HG03521 (cell line): ENCODE measurements around the gene REC8.

ENCODE experiments used
- ATAC-seq: cut with Tn5 transposase; IDR thresholded peaks from one replicate; pipeline ENCODE4 v1.9.1; 2021; ENCODE audit warnings: mild to moderate bottlenecking, moderate library complexity; ENCODE audit not compliant: unreplicated experiment

The REC8 gene, protein sequence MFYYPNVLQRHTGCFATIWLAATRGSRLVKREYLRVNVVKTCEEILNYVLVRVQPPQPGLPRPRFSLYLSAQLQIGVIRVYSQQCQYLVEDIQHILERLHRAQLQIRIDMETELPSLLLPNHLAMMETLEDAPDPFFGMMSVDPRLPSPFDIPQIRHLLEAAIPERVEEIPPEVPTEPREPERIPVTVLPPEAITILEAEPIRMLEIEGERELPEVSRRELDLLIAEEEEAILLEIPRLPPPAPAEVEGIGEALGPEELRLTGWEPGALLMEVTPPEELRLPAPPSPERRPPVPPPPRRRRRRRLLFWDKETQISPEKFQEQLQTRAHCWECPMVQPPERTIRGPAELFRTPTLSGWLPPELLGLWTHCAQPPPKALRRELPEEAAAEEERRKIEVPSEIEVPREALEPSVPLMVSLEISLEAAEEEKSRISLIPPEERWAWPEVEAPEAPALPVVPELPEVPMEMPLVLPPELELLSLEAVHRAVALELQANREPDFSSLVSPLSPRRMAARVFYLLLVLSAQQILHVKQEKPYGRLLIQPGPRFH

DNA sequence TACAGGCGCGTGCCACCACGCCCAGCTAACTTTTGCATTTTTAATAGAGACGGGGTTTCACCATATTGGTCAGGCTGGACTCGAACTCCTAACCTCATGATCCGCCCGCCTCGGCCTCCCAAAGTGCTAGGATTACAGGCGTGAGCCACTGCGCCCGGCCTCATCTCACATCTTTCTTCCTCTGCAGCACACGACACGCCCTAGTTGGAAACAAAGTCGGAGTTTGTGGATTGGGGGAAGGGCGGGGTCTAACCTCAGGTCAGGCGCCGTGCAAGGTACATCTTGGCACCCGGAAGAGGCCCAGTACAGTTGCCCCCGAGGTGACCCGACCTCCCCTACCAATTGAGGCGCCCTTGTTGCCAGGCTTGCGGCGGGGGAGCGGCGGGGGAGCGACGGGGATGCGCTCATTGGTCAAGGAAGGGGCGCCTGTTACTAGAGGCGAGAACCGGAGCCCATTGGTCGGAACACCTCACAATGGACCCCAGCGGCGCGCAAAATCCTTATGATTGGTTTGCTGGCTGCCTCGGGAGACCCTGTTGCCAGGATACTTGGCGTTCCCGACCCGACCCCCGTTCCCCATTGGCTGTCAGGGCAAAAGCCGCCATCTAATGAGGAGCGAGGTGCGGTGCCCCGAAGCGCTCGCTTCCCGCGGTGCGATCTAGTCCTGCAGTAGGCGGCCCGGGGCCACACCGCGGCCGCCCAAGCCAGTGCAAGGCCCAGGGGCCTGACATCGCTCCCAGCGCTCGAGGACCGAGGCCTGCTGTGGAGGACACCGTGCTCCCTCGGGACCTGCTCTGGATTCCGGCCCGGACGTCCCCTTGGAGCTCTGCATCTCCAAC is at the start of gene REC8:
Gene REC8, plus strand, starts transcription at position 659 of the 839 bp plus-strand sequence. CDS start 473 bp downstream, outside the sequence.
- peak; percentile 66 for ATAC-seq

- ATAC-seq = no peak
Observed at GRCh38 chr14:24122416-24122815, 49.5 kb upstream of the REC8 start.

- ATAC-seq = no peak
Observed at GRCh38 chr14:24122898-24123297, 49.0 kb upstream of the REC8 start.

DNA sequence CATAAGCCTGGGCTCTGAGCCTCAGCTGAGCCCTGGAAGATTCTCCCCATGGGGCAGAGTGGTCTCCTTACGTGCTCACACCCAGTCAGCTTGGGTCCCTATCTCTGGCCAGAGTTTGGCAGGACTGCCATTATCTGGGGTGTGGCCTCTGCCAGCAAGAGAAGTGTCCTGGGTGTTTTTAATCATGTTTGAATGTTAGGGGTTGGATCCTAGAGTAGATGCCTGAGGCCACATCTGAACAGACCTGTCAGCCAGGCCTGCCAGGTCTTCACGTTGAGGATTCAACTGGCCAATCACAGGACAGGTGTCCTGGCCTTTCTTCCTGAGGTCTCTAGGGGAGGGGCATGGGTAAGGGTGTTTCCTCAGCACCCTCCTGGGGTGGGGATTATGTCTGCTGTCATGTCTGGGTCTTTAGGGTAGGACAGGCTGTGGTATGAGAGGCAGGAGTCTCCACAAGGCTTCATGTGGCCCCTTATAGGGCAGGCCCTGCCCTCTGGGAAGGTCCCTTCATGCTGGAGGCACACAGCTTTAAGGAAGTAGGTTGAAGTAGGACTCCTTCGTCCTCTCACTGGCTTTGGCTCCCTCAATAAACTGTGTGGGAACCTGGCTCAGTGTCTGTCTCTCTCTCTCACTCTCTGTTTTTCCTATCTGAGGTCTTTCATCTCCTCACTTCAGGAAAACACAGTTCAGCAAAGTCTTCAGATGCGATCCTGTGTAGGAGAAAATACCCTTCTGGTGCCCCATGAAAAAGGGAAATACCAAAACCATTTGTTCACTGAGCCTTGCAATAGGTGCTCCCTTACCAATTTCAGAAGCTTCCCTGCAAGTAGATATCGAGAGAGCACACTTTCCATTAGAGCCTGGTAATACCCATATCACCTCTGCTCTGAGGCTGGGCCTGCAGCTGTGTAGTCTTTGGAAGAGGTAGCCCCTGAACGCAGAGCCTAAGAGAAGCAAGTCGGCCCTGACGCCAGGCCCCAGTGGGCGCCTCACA is 48.2 kb upstream of the REC8 start:
- no peak for ATAC-seq

DNA sequence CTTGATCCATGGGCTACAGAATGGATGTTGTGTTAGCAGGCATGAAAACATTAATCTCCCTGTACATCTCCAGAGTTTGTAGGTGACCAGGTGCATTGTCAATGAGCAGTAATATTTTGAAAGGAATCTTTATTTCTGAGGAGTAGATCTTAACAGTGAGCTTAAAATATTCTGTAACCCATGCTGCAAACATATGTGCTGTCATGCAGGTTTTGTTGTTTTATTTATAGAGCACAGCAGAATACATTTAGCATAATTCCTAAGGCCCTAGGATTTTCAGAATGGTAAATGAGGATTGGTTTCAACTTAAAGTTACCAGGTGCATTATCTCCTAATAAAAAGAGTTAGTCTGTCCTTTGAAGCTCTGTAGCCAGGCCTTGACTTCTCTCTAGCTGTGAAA is 44.9 kb upstream of the REC8 start:
- no peak for ATAC-seq

DNA sequence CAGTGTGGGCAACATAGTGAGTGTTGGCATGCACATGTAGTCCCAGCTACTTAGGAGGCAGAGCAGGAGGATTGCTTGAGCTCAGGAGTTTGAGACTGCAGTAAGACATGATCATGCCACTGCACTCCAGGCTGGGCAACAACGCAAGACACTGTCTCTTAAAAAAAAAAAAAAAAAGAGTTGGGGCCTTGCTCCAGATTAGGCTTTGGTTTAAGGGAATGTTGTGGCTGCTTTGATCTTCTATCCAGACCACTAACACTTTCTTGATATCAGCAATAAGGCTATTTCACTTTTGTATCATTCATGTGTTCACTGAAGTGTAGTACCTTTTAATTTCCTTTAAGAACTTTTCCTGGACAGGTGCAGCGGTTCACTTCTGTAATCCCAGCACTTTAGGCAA is 44.2 kb upstream of the REC8 start:
- no peak for ATAC-seq

DNA sequence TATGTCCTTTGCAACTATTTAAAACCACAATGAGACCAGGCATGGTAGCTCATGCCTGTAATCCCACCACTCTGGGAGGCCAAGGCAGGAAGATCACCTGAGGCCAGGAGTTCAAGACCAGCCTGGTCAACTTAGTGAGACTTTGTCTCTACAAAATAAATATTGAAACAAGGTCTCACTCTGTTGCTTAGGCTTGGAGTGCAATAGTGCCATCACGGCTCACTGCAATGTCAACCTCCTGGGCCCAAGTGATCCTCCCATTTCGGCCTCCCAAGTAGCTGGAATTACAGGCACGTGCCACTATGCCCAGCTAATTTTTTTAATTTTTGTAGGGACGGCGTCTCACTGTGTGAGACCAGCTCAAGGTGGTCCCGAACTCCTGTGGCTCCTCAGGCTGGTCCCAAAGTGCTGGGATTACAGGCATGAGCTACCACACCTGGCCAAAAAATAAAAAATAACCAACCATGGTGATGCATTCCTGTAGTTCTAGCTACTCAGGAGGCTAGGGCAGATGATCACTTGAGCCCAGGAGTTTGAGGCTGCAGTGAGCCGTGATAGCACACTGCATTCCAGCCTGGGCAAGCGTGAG is 42.4 kb upstream of the REC8 start:
- ATAC-seq = no peak

GRCh38 chr14:24130380-24130716 is 41.5 kb upstream of the REC8 start, which contains the start of gene FITM1:
FITM1 (plus strand) TSS chr14:24130659; CDS start chr14:24131564, 905 bp downstream.
- ATAC-seq = no peak

DNA sequence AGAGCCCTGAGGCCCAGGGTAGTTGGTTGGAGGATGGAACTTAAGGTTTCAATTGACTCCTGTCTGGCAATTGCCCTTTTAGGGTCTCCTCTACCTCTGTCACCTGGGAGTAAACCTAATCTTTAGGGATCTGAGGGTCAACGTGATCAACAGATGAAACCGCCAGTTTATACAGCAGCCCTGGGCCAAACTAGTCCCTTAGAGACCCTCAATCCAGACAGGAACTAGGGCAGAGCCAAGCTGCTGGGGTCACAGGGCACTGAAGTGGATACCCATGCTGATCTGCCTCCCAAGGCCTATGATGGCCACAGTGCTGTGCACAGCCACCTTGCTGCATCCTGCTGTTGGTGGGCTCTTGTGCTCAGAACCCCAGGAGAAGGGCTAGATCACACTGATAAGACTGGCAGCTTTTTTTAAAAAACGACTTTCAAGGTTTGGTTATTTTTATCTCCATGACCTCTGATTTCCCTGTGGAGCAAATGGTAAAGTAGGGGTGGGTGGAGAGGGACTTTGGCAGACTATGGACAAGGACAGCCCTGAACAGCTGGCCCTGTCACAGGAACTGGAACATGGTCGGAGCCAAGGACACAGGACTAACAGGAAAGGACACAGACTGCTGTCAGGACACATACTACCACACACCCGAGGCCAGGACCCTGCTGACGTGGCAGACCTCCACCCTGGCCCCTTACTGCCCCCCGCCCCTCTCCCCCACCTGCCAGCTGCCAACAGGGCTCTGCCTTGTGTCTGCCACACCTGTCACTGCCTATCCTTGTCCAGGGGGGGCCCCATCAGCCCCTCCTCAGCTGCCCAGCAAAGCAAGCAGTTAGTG is 40.9 kb upstream of the REC8 start:
- no peak for ATAC-seq

GRCh38 chr14:24131549-24131966 is 40.3 kb upstream of the REC8 start:
- no peak for ATAC-seq

DNA sequence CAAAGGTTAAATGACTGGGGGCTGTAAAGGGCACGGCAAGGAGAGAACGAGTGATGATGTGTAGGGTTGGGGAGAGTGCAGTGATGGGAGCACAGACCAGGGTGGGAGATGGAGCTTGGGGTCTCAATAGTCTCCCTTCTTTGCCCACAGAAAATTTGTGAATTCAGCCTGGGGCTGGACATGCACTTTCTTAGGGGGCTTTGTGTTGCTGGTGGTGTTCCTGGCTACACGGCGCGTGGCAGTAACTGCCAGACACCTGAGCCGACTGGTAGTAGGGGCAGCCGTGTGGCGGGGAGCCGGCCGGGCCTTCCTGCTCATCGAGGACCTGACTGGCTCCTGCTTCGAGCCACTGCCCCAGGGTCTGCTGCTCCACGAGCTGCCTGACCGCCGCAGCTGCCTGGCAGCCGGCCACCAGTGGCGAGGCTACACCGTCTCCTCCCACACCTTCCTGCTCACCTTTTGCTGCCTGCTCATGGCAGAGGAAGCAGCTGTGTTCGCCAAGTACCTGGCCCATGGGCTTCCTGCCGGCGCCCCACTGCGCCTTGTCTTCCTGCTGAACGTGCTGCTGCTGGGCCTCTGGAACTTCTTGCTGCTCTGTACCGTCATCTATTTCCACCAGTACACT is 39.7 kb upstream of the REC8 start:
- no peak for ATAC-seq

GRCh38 chr14:24132976-24133375 is 38.9 kb upstream of the REC8 start:
- no peak for ATAC-seq

DNA sequence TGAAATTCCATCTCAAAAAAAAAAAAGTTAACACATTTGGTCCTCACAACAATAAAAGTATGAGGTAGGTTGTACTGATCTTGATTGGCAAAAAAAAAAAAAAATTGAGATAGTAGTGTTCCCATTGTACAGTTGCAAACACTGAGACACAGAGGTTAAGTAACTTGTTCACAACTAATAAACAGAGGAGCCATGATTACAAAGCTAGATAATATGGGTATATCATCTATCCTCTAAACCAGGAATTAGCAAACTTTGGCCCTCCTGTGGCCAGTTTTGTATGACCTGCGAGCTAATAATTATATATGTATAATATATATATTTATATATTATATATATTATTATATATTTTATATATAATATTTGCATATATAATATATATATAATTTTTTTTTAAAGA is 38.1 kb upstream of the REC8 start:
- ATAC-seq = no peak

DNA sequence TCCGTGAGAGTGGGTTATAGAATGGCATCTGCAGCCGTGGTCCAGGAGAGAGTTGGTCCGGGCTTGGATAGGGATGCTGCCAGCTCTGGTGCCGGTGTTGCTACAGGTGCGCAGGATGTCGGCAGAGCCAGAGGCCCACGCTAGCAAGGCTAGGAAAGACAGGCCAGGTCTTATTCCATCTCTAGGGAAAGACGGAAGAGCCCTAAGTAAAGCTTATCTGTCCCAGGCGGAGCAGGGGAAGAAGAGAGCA is 36.4 kb upstream of the REC8 start:
- ATAC-seq = peak; percentile 5

DNA sequence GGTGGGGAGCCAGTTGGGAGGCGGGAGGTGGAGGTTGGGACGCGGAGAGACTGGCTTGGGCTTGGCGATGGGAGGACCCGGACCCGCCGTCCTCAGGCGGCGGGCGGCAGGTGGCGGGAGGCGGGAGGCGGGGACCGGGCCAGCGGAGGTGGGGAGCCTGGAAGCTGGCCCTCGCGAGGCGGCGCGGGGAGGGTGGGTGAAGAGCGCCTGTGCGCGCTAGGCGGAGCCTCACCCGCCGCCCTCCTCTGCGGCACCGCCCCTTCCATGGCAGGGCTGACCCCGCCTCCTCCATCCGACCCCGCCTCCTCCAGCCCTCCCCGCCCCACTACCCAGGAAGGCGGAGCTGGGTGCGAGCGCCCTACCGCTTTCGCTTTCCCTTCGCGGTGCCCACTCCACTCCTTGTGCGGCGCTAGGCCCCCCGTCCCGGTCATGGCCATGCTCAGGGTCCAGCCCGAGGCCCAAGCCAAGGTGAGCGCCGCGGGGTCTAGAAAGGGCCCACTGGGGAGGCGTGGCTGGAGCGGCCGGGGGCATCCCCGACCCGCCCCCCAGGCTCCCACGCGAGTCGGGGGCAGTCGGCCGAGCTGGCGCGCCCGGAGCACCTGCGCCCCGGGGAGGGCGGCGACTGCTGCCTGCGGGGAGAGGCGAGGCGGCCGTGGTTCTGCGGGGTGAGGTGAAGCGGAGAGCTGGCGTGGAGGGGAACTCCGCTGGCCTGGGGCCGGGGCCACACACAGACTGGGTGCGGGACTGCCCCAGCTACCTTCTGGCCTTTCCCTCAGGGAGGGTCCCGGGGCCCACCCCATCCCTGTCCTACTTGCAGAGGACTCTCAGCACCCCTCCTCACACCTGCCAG is 35.8 kb upstream of the REC8 start, which contains the start of gene PSME1:
Gene PSME1, plus strand, starts transcription at position 361 of the 850 bp plus-strand sequence. Its CDS starts 69 bp downstream, at position 430.
- ATAC-seq = peak; percentile 82

- no peak for ATAC-seq
Observed at GRCh38 chr14:24136684-24137528, 35.0 kb upstream of the REC8 start.
